Lower lobe of right lung (tissue), 2 donors: Measurements from ENCODE around the gene RBM45. TPM values are rescaled to one million over a fixed set of nuclear protein-coding genes. Genes with fewer than 3 reads are reported as not detected.

Source experiments
- ATAC-seq, 2 donors: fragments of 200-7000 bp; cut with Tn5 transposase; one replicate each; pipeline ENCODE4 v1.9.1; 2020 to 2022; ENCODE audit warnings: mild to moderate bottlenecking in 2 of 2, moderate library complexity in 2 of 2
- DNase-seq: peaks from one replicate; pipeline ENCODE4 v3.0.0-alpha.2; 2020
- H3K27ac ChIP-seq: fragments of 200-600 bp; one replicate; pipeline ENCODE4 v1.8.0; 2022
- H3K27me3 ChIP-seq: fragments of 200-600 bp; one replicate; pipeline ENCODE4 v1.8.0; 2022; ENCODE audit warnings: low read depth
- H3K36me3 ChIP-seq: fragments of 200-600 bp; one replicate; pipeline ENCODE4 v1.8.0; 2022; ENCODE audit warnings: mild to moderate bottlenecking
- H3K4me1 ChIP-seq: fragments of 200-600 bp; one replicate; pipeline ENCODE4 v1.8.0; 2022
- H3K4me3 ChIP-seq: fragments of 200-600 bp; one replicate; pipeline ENCODE4 v1.8.0; 2022; ENCODE audit warnings: mild to moderate bottlenecking
- H3K9me3 ChIP-seq: fragments of 200-600 bp; one replicate; pipeline ENCODE4 v1.8.0; 2022
- intact Hi-C: fragments of 100-400 bp; cut with DNase I; formaldehyde crosslinking; loops from one replicate; pipeline ENCODE4 v1.11.0; 2022
- total RNA-seq: library from RNA; stranded (reverse); fragmentation: NEBNext Ultra II Directional; extraction: Animal tissue kit (Norgen Biotek cat#: 25700); gene quantifications from one replicate; pipeline ENCODE4 v1.2.1, GENCODE V29; 2021
- TF ChIP-seq, protein P1 (sequence below): fragments of 200-600 bp; IDR thresholded peaks from one replicate; pipeline ENCODE4 v1.8.0; 2022; ENCODE audit warnings: antibody characterized with exemption, mild to moderate bottlenecking
- donor health status: DM: no; HTN: yes; CAD: no; lungs with severe emphysema.

The RBM45 gene
- total RNA-seq, 1 donor from 2014 or later: 11.7 TPM

DNA sequence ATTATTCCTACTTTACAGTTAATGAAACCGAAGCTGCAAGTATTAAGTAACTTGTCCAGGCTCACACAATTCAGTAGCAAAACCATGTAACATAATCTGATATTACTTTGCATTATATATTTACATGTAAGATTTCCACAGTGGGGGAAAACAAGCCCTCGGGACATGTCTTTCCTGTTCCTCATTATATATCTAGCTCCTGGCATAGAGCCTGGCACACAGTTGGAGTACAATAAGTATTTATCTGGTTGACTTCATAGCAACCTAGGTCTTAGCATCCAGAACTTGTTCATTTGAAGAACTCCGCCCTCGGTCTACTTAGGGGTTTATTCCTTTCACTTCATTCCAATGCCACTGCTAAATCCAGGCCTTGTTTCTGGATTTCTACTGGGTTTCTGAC is 1.6 kb upstream of the RBM45 start:
- Histone ChIP-seq H3K4me3 (no peak overlapping the region), H3K36me3 (no peaks in the 10 kb centered on the region), H3K9me3 (no peaks in the 10 kb centered on the region), H3K27me3 (no peaks in the 10 kb centered on the region), H3K27ac (no peak overlapping the region), H3K4me1 (peaks cover 14% of the 10 kb centered on the region)
- TF ChIP-seq, protein P1, sequence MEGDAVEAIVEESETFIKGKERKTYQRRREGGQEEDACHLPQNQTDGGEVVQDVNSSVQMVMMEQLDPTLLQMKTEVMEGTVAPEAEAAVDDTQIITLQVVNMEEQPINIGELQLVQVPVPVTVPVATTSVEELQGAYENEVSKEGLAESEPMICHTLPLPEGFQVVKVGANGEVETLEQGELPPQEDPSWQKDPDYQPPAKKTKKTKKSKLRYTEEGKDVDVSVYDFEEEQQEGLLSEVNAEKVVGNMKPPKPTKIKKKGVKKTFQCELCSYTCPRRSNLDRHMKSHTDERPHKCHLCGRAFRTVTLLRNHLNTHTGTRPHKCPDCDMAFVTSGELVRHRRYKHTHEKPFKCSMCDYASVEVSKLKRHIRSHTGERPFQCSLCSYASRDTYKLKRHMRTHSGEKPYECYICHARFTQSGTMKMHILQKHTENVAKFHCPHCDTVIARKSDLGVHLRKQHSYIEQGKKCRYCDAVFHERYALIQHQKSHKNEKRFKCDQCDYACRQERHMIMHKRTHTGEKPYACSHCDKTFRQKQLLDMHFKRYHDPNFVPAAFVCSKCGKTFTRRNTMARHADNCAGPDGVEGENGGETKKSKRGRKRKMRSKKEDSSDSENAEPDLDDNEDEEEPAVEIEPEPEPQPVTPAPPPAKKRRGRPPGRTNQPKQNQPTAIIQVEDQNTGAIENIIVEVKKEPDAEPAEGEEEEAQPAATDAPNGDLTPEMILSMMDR: no peak
- ATAC-seq: no peak
- intact Hi-C loops: no loop called here
- no peak for DNase-seq

DNA sequence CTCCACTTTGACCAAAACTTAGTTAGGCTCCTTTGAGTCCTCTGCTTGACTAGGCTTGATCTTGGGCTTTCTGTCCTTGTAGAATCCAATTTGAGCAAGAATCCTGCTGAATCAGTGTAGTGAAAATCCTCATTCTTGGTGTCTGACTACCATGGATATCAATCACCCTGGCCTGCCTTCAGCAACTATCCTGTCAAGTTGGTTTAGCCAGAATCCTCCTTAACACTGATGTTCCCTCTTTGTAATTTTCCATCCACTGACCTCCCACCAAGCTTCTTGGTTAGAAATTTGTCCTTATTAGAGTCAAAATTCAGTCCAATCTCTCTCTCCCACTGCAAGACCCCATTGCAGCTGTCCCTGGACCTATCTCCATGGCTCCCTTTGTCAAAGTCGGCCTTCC is 494 bp upstream of the RBM45 start:
- Histone ChIP-seq H3K27me3 (no peaks in the 10 kb centered on the region), H3K4me1 (peaks cover 14% of the 10 kb centered on the region), H3K9me3 (no peaks in the 10 kb centered on the region), H3K4me3 (peak overlapping the region; percentile 85), H3K36me3 (peaks cover 6% of the 10 kb centered on the region), H3K27ac (peak overlapping the region; percentile 78)
- ATAC-seq (no peak), DNase-seq (no peak)
- intact Hi-C loops: no loop called here
- TF ChIP-seq, protein P1: no peak

DNA sequence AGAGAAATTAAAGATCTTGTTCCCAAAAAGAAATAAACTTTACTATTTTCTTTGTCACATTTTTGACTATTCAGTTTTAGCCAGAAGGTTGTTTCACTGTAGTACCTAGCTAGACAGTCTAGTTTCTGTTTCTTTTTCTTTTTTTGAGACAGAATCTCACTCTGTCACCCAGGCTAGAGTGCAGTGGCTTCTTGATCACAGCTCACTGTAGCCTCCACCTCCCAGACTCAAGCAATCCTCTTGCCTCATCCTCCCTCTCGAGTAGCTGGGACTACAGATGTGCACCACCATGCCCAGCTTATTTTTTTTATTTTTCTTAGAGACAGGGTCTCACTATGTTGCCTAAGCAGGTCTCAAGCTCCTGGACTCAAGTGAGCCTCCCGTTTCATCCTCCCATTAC is 2.2 kb downstream of the RBM45 start:
- intact Hi-C loops: no loop called here
- ATAC-seq (no peak), DNase-seq (no peak)
- peaks cover 28% of the 10 kb centered on the region for H3K36me3 ChIP-seq
- peaks cover 14% of the 10 kb centered on the region for H3K4me1 ChIP-seq
- H3K27ac ChIP-seq: no peak overlapping the region
- H3K4me3 ChIP-seq: no peak overlapping the region
- TF ChIP-seq, protein P1: no peak
- H3K27me3 ChIP-seq: no peaks in the 10 kb centered on the region
- H3K9me3 ChIP-seq: no peaks in the 10 kb centered on the region

DNA sequence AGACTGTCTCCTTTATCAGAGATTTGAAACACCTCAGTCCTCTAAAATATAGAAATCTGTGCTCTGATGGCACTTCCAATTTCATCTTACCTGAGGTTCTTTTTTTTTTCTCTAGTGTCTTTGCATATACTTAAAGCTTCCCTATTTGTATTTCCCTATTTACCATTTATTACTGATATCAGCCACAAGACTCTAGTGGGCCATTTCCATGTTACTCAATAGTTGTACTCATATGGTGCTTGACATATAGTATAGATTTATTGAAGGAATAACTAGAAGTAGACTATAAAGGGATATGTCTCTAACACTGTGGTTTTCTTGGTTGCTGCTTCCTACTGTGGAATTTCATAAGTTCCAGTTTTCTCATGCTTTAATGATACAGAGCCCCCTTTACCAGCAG is 3.0 kb downstream of the RBM45 start:
- Histone ChIP-seq H3K36me3 (peaks cover 28% of the 10 kb centered on the region), H3K4me1 (peaks cover 14% of the 10 kb centered on the region), H3K27me3 (no peaks in the 10 kb centered on the region), H3K4me3 (no peak overlapping the region), H3K9me3 (no peaks in the 10 kb centered on the region), H3K27ac (no peak overlapping the region)
- intact Hi-C loops: no loop called here
- no peak for DNase-seq
- no peak for ATAC-seq
- TF ChIP-seq, protein P1: no peak

DNA sequence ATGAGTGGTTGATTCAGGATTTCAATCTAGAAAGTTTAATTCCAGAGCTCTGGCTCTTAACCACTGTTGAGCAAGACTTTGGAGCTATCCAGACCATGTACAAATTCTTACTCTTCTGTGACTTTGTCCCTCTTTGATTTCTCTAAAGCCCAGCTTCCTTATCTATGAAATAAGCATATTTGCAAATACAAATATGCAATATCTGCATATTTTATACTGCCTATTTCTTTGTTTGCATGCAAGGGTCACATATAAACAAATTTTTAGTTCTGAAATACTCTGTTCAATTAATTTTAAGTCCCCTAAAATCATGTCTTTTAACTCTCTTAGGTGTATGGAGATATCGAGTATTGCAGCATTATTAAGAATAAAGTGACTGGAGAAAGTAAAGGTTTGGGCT is 5.5 kb downstream of the RBM45 start:
- Histone ChIP-seq H3K27ac (no peak overlapping the region), H3K4me3 (no peak overlapping the region), H3K27me3 (no peaks in the 10 kb centered on the region), H3K4me1 (peaks cover 9% of the 10 kb centered on the region), H3K36me3 (peaks cover 41% of the 10 kb centered on the region), H3K9me3 (no peaks in the 10 kb centered on the region)
- intact Hi-C loops: no loop called here
- ATAC-seq: no peak
- no peak for DNase-seq
- TF ChIP-seq, protein P1: no peak
